Endodermal cell (in vitro differentiated cells): ENCODE results near the gene ZNF543. TPM values are rescaled to one million over a fixed set of nuclear protein-coding genes. Genes with fewer than 3 reads are reported as not detected.

ENCODE experiments used
- DNase-seq: peaks from one replicate; pipeline ENCODE4 v3.0.0-alpha.2; 2017
- H3K27ac ChIP-seq: 2 replicates; pipeline ENCODE4 v1.5.1; 2013; ENCODE audit warnings: mild to moderate bottlenecking, low read depth, low read length, moderate library complexity
- H3K27me3 ChIP-seq: 2 replicates; pipeline ENCODE4 v1.6.1; 2013; ENCODE audit warnings: mild to moderate bottlenecking, low read length, moderate library complexity; ENCODE audit not compliant: insufficient read depth, control insufficient read depth, poor library complexity, severe bottlenecking
- H3K36me3 ChIP-seq: 2 replicates; pipeline ENCODE4 v1.7.0; 2013; ENCODE audit warnings: mild to moderate bottlenecking, low read length, moderate library complexity; ENCODE audit not compliant: control insufficient read depth, insufficient read depth
- H3K4me1 ChIP-seq: one replicate; pipeline ENCODE4 v1.7.0; 2013; ENCODE audit warnings: low read length; ENCODE audit not compliant: control insufficient read depth, insufficient read depth
- H3K4me3 ChIP-seq: 2 replicates; pipeline ENCODE4 v1.5.1; 2013; ENCODE audit warnings: mild to moderate bottlenecking, low read length, moderate library complexity
- H3K9ac ChIP-seq: 2 replicates; pipeline ENCODE4 v1.6.1; 2013; ENCODE audit warnings: mild to moderate bottlenecking, low read length, moderate library complexity; ENCODE audit not compliant: poor library complexity, severe bottlenecking; ENCODE audit errors: extremely low read depth
- H3K9me3 ChIP-seq: 2 replicates; pipeline ENCODE4 v1.6.1; 2013; ENCODE audit warnings: mild to moderate bottlenecking, low read length, moderate library complexity; ENCODE audit not compliant: control insufficient read depth
- H3K27ac Mint-ChIP-seq: 2 replicates; pipeline ENCODE4 v1.8.0; 2020; ENCODE audit warnings: mixed read lengths
- H3K27me3 Mint-ChIP-seq: 2 replicates; pipeline ENCODE4 v1.8.0; 2021; ENCODE audit warnings: mild to moderate bottlenecking, mixed read lengths; ENCODE audit not compliant: insufficient read depth
- H3K36me3 Mint-ChIP-seq: 2 replicates; pipeline ENCODE4 v1.8.0; 2020; ENCODE audit warnings: low read depth, mixed read lengths
- H3K4me1 Mint-ChIP-seq: 2 replicates; pipeline ENCODE4 v1.8.0; 2020; ENCODE audit warnings: mixed read lengths
- H3K4me3 Mint-ChIP-seq: 2 replicates; pipeline ENCODE4 v1.8.0; 2020; ENCODE audit warnings: mild to moderate bottlenecking, moderate library complexity, mixed read lengths
- H3K9me3 Mint-ChIP-seq: 2 replicates; pipeline ENCODE4 v1.8.0; 2020; ENCODE audit warnings: mild to moderate bottlenecking, mixed read lengths
- CTCF ChIP-seq: fragments of 200-600 bp; sonication (generic); conservative IDR thresholded peaks from 2 replicates; pipeline ENCODE4 v1.5.0; 2021; ENCODE audit warnings: antibody characterized with exemption, mild to moderate bottlenecking
- WGBS, 2 experiments: methylation state at CpG; one replicate each; pipeline versions ENCODE4 v1.1.5 to v1.1.7; 2013; ENCODE audit warnings: missing lambda C conversion rate in 2 of 2, mixed read lengths in 1 of 2; ENCODE audit not compliant: insufficient coverage in 1 of 2, insufficient read length in 1 of 2; 5-methylcytosine and 5-hydroxymethylcytosine counted together
- total RNA-seq, 2 donors: library from RNA; stranded (reverse); fragmentation: NEBNext Ultra II Directional in 1 of 2; extraction: Animal tissue kit (Norgen Biotek cat#: 25700) in 1 of 2; gene quantifications; 2 replicates in 1 of 2; 3 replicates in 1 of 2; pipeline ENCODE4 v1.2.1, GENCODE V29; 2021

The ZNF543 gene
- total RNA-seq, 2 donors from 2014 or later, result 6.2 to 13.4 TPM

- Histone ChIP-seq H3K36me3 (no peaks in the 10 kb centered on the region), H3K27me3 (peaks cover 70% of the 10 kb centered on the region), H3K4me3 (no peak overlapping the region), H3K9me3 (no peaks in the 10 kb centered on the region), H3K4me1 (no peaks in the 10 kb centered on the region), H3K27ac (no peak overlapping the region), H3K9ac (no peak overlapping the region)
- 76 to 84% methylated on average over 4 of the region's 4 CpGs for WGBS, 2 experiments
- DNase-seq, result no peak
- peaks cover 75% of the 10 kb centered on the region for H3K27me3 Mint-ChIP-seq
- no peaks in the 10 kb centered on the region for H3K4me1 Mint-ChIP-seq
- H3K27ac Mint-ChIP-seq, result no peak overlapping the region
- peaks cover 7% of the 10 kb centered on the region for H3K9me3 Mint-ChIP-seq
- no peak overlapping the region for H3K4me3 Mint-ChIP-seq
- H3K36me3 Mint-ChIP-seq, result no peaks in the 10 kb centered on the region
- TF ChIP-seq CTCF, result no peak
Measured at GRCh38 chr19:57314146-57314545, 6.1 kb upstream of the ZNF543 start.

GRCh38 chr19:57317503-57317902 is 2.8 kb upstream of the ZNF543 start:
- Mint-ChIP-seq H3K36me3 (no peaks in the 10 kb centered on the region), H3K4me1 (peaks cover 10% of the 10 kb centered on the region), H3K27ac (no peak overlapping the region), H3K4me3 (no peak overlapping the region), H3K9me3 (no peaks in the 10 kb centered on the region), H3K27me3 (peaks cover 59% of the 10 kb centered on the region)
- Histone ChIP-seq H3K27me3 (peaks cover 58% of the 10 kb centered on the region), H3K27ac (no peak overlapping the region), H3K9ac (no peak overlapping the region), H3K4me1 (peaks cover 2% of the 10 kb centered on the region), H3K9me3 (no peaks in the 10 kb centered on the region), H3K36me3 (no peaks in the 10 kb centered on the region), H3K4me3 (no peak overlapping the region)
- TF ChIP-seq CTCF, result no peak
- DNase-seq, result peak; percentile 63
- WGBS, 2 experiments, result 36 to 57% methylated on average over 13 to 29 of the region's 29 CpGs

GRCh38 chr19:57319869-57320179 is 448 bp upstream of the ZNF543 start:
- WGBS, 2 experiments, result 3% methylated on average over 1 of the region's 1 CpG; no CpG with 5 or more reads in 1 of the 2 experiments
- Histone ChIP-seq H3K9ac (peak overlapping the region; percentile 90), H3K4me1 (peaks cover 2% of the 10 kb centered on the region), H3K27me3 (peaks cover 34% of the 10 kb centered on the region), H3K27ac (peak overlapping the region; percentile 55), H3K4me3 (peak overlapping the region; percentile 91), H3K36me3 (peaks cover 14% of the 10 kb centered on the region), H3K9me3 (no peaks in the 10 kb centered on the region)
- Mint-ChIP-seq H3K27me3 (peaks cover 36% of the 10 kb centered on the region), H3K27ac (peak overlapping the region; percentile 94), H3K9me3 (no peaks in the 10 kb centered on the region), H3K4me3 (peak overlapping the region; percentile 83), H3K36me3 (peaks cover 13% of the 10 kb centered on the region), H3K4me1 (peaks cover 12% of the 10 kb centered on the region)
- no peak for TF ChIP-seq CTCF
- no peak for DNase-seq
